Mesothelial cell of epicardium (in vitro differentiated cells): Measurements from ENCODE around the gene ATG14. TPM values are rescaled to one million over a fixed set of nuclear protein-coding genes. Genes with fewer than 3 reads are reported as not detected.

Experiments
- DNase-seq, 2 experiments: peaks; one replicate each; pipeline ENCODE4 v3.0.0; 2021; ENCODE audit warnings: low spot score in 2 of 2; ENCODE audit not compliant: unreplicated experiment in 2 of 2
- H3K27ac Mint-ChIP-seq: 2 replicates; pipeline ENCODE4 v1.8.0; 2021; ENCODE audit warnings: mixed read lengths
- H3K27me3 Mint-ChIP-seq: 2 replicates; pipeline ENCODE4 v1.8.0; 2021; ENCODE audit warnings: low read depth, mixed read lengths
- H3K36me3 Mint-ChIP-seq: 2 replicates; pipeline ENCODE4 v1.8.0; 2021; ENCODE audit warnings: mixed read lengths
- H3K4me1 Mint-ChIP-seq: 2 replicates; pipeline ENCODE4 v1.8.0; 2021; ENCODE audit warnings: mixed read lengths
- H3K4me3 Mint-ChIP-seq: 2 replicates; pipeline ENCODE4 v1.8.0; 2021; ENCODE audit warnings: mild to moderate bottlenecking, moderate library complexity, mixed read lengths
- H3K9me3 Mint-ChIP-seq: 2 replicates; pipeline ENCODE4 v1.8.0; 2021; ENCODE audit warnings: mixed read lengths
- CTCF ChIP-seq: fragments of 200-600 bp; sonication (generic); IDR thresholded peaks from one replicate; pipeline ENCODE4 v1.5.0; 2021; ENCODE audit warnings: antibody characterized with exemption; ENCODE audit not compliant: unreplicated experiment
- total RNA-seq: library from RNA; stranded (reverse); gene quantifications from 3 replicates; pipeline ENCODE4 v1.2.1, GENCODE V29; 2021

Gene ATG14
- total RNA-seq, 1 donor from 2014 or later = 17.0 TPM

- Mint-ChIP-seq H3K4me1 (peaks cover 30% of the 10 kb centered on the region), H3K36me3 (no peaks in the 10 kb centered on the region), H3K27me3 (peaks cover 25% of the 10 kb centered on the region), H3K4me3 (no peak overlapping the region), H3K9me3 (no peaks in the 10 kb centered on the region), H3K27ac (no peak overlapping the region)
- no peak for TF ChIP-seq CTCF
- DNase-seq = no peak
Measured at GRCh38 chr14:55414551-55414950, 2.9 kb upstream of the ATG14 start.

- Mint-ChIP-seq H3K4me3 (peak overlapping the region; percentile 89), H3K27me3 (peaks cover 25% of the 10 kb centered on the region), H3K27ac (peak overlapping the region; percentile 92), H3K4me1 (peaks cover 33% of the 10 kb centered on the region), H3K36me3 (no peaks in the 10 kb centered on the region), H3K9me3 (no peaks in the 10 kb centered on the region)
- DNase-seq = no peak
- TF ChIP-seq CTCF = no peak
Measured at GRCh38 chr14:55412676-55413075, 1.0 kb upstream of the ATG14 start.

GRCh38 chr14:55410876-55411275 lies 754 bp downstream of the ATG14 start:
- no peaks in the 10 kb centered on the region for H3K9me3 Mint-ChIP-seq
- peaks cover 31% of the 10 kb centered on the region for H3K4me1 Mint-ChIP-seq
- no peaks in the 10 kb centered on the region for H3K36me3 Mint-ChIP-seq
- H3K27me3 Mint-ChIP-seq = peaks cover 17% of the 10 kb centered on the region
- H3K27ac Mint-ChIP-seq = peak overlapping the region; percentile 92
- TF ChIP-seq CTCF = no peak
- H3K4me3 Mint-ChIP-seq = peak overlapping the region; percentile 89
- no peak for DNase-seq

- no peaks in the 10 kb centered on the region for H3K27me3 Mint-ChIP-seq
- no peak for TF ChIP-seq CTCF
- H3K9me3 Mint-ChIP-seq = no peaks in the 10 kb centered on the region
- H3K27ac Mint-ChIP-seq = no peak overlapping the region
- H3K4me3 Mint-ChIP-seq = no peak overlapping the region
- H3K36me3 Mint-ChIP-seq = no peaks in the 10 kb centered on the region
- H3K4me1 Mint-ChIP-seq = peaks cover 2% of the 10 kb centered on the region
- no peak for DNase-seq
Measured at GRCh38 chr14:55404173-55404854, 7.3 kb downstream of the ATG14 start.

- Mint-ChIP-seq H3K27ac (no peak overlapping the region), H3K27me3 (no peaks in the 10 kb centered on the region), H3K4me1 (no peaks in the 10 kb centered on the region), H3K36me3 (no peaks in the 10 kb centered on the region), H3K9me3 (no peaks in the 10 kb centered on the region), H3K4me3 (no peak overlapping the region)
- no peak for DNase-seq
- TF ChIP-seq CTCF = no peak
Measured at GRCh38 chr14:55401751-55402150, 9.9 kb downstream of the ATG14 start.
